ENCODE results near the gene TRIB2.

TRIB2 gene

GRCh38 chr2:12778369-12778768 is 61.6 kb downstream of the TRIB2 start:
- DNase-seq (ENCODE audit: low read depth in 2 of 2): no peak

DNA sequence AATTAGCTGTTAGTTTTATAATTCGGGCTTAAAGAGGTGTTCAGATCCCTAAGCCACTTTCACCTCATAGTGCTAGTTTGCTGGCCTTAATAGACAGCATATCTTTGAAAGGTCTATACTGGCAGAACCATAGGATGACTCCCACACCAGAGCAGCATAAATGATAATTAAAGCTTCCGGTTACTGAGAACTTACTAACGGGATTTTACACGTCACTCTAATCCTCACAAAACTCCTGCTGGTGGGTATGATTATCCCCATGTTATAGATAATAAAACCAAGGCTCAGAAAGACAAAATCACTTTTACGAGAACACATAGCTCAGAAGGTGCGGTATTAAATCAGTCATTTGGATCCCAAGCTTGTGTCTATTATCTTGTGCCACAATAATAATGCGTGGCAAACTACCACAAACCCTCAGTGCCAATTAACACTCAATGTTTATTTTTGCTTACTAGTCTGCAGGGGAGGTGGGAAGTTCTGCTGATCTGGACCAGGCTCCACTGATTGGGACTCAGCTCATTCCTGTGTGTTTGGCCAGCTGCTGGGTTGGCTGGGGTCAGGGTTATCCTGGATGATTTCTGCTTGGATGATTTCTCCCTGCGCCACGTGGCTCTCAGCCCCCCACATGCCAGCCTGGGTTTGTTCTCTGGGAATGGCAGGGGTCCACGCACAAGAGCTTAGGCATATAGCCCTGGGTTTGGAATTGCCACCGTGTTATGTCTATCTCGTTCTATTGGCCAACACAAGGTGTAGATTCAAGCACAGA is 62.3 kb downstream of the TRIB2 start:
- DNase-seq (ENCODE audit: low read depth in 2 of 2): no peak

- no peak for DNase-seq (ENCODE audit: low read depth in 2 of 2)
These were observed 64.6 kb downstream of the TRIB2 start for GRCh38 chr2:12781329-12781728.

DNA sequence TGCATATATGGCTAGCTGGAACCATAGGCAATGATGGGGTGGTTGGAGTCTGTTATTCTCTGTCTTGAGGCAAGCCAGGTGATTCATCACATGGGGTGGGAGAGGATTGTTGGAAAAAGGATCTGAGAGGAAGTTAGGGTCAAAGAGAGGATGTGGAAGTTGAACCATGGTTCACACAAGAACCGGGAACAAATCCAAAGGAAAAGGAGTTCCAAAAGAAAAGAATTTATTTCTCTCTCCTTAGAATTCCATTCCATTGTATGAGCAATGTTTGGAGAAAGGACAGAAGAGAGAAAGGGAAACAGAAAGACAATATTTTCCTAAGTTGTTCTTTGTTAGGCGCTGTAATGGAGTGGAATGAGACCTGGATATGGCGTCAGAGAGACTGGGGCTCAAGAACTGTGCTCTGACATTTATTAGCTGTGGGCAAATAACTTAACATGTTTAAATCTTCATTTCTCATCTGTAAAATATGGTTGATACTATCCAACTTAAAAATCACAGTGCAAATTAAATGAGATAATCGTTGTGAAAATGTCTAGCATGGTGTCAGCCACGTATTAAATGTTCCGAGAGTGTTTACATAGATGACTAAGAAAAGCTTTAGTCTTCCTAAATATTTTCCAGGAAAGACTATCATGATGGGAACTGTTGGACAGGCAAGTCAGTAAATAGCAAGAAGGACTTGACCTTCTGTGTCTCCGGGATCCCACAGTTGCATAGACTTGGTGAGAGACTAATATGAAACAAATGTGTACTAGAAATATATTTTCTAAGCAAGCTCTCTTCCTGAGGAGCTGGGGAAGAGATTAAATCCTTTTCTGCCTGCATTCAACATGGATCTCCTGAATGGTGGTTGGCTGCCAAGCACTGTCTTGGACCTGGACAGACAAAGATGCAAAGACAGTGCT is 71.4 kb downstream of the TRIB2 start:
- DNase-seq (ENCODE audit: low read depth in 2 of 2): no peak

- no peak for DNase-seq (ENCODE audit: low read depth in 2 of 2)
These were observed 75.2 kb downstream of the TRIB2 start for GRCh38 chr2:12791906-12792305.

Measured in stimulated activated CD8-positive, alpha-beta memory T cell treated with anti-CD3 and anti-CD28 coated beads, Interleukin-15, amount 100 ng/mL, for 4 hours (primary cell).